Measurements from ENCODE around the gene CDCA4. TPM values are rescaled to one million over a fixed set of nuclear protein-coding genes. Genes with fewer than 3 reads are reported as not detected.

Gene CDCA4
- total and polyA plus RNA-seq, 2 donors from 2014 or later = 4.1 to 6.3 TPM

DNA sequence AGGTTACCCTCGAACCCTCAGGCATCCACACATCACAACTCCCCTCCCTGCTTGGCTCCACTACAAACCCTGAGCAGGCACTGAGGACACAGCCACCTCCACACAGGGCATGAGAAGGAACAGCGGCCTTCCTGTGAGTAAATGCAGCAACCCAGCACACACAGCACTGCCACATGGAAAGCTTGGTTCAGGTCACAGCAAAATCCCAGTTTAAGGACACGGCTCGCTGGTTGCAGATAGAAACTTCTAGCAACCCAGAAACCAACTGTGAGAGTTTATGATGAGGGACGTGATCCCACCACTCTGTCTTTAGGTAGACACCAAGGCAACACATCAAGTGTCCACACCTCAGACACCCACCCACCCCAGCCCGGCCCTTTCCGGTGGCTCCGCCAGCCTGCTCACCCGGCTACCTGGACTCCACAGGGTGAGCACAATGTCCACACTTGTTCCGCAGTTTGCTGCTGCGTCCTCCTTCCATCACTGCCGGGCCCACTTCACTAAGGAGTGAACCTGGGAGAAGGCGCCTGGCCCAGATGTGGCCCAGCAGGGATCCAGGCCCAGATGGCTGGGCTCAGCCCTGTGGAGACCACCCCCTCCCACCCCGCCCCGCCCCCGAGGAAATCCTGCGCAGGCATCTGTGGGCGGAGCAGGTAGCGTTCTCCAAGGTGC, 13.2 kb downstream of the CDCA4 start:
- intact Hi-C loops (cut with DNase I) = no loop called here
- Histone ChIP-seq H3K9ac (ENCODE audit: low read length in 3 of 3) (no peak overlapping the region), H3K4me1 (ENCODE audit: control insufficient read depth in 2 of 3, insufficient read depth in 2 of 3, low read depth in 1 of 3, low read length in 3 of 3) (peaks cover 0 to 4% (median 0%) of the 10 kb centered on the region in 3 donors), H3K27ac (ENCODE audit: low read depth in 2 of 2, low read length in 2 of 2) (no peak overlapping the region), H3K9me3 (ENCODE audit: control insufficient read depth in 2 of 3, insufficient read depth in 1 of 3, low read length in 3 of 3) (no peaks in the 10 kb centered on the region), H3K27me3 (ENCODE audit: control insufficient read depth, insufficient read depth, low read length) (no peaks in the 10 kb centered on the region), H3K4me3 (ENCODE audit: low read length in 3 of 3) (no peak overlapping the region), H3K36me3 (ENCODE audit: control insufficient read depth in 2 of 3, insufficient read depth in 3 of 3, low read length in 3 of 3) (no peaks in the 10 kb centered on the region)
- DNase-seq = no peak
- FAIRE-seq = no peak
- TF ChIP-seq, protein P1, sequence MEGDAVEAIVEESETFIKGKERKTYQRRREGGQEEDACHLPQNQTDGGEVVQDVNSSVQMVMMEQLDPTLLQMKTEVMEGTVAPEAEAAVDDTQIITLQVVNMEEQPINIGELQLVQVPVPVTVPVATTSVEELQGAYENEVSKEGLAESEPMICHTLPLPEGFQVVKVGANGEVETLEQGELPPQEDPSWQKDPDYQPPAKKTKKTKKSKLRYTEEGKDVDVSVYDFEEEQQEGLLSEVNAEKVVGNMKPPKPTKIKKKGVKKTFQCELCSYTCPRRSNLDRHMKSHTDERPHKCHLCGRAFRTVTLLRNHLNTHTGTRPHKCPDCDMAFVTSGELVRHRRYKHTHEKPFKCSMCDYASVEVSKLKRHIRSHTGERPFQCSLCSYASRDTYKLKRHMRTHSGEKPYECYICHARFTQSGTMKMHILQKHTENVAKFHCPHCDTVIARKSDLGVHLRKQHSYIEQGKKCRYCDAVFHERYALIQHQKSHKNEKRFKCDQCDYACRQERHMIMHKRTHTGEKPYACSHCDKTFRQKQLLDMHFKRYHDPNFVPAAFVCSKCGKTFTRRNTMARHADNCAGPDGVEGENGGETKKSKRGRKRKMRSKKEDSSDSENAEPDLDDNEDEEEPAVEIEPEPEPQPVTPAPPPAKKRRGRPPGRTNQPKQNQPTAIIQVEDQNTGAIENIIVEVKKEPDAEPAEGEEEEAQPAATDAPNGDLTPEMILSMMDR (IDR thresholded peaks at IDR 0.05; ENCODE audit: borderline replicate concordance, extremely low read depth, insufficient read depth) = no peak

DNA sequence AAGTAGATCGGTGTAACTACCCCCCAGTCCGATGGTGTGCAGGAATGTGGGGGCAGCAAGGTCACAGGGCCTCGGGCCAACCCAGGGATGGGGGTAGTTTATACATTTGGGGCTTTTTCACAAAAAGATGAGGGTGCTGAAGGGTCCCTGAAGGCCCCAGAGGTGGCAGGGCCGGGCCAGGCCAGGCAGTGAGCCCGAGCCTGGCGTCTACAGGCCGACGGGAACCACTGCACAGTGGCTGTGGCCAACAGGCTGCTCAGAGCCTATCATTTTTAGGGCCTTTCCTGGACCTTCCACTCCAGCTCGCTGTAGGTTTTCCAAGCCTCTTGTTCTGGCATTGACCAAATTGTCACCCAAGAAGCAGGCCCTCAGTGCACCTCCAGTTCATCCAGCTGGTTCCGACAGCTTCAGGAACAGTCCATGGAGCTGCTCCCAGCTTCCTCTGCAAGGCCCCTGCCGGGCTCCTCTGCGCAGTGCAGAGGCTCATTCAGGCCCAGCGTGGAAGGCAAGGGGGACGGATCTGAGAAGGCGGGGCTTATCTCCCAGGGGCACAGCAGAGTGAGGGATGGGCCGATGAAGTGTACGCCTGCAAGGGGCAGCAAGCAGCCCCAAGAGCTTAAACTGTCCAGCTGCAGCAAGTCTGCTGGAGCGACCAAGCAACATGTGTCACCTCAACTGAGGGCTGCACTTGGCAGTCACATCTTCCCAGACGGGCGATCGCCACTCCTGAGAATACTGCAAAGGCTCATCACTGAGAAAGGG, 13.9 kb downstream of the CDCA4 start:
- intact Hi-C loops (cut with DNase I) = no loop called here
- no peak for DNase-seq
- Histone ChIP-seq H3K27me3 (ENCODE audit: control insufficient read depth, insufficient read depth, low read length) (no peaks in the 10 kb centered on the region), H3K4me1 (ENCODE audit: control insufficient read depth in 2 of 3, insufficient read depth in 2 of 3, low read depth in 1 of 3, low read length in 3 of 3) (no peaks in the 10 kb centered on the region), H3K9me3 (ENCODE audit: control insufficient read depth in 2 of 3, insufficient read depth in 1 of 3, low read length in 3 of 3) (no peaks in the 10 kb centered on the region), H3K27ac (ENCODE audit: low read depth in 2 of 2, low read length in 2 of 2) (no peak overlapping the region), H3K36me3 (ENCODE audit: control insufficient read depth in 2 of 3, insufficient read depth in 3 of 3, low read length in 3 of 3) (no peaks in the 10 kb centered on the region), H3K4me3 (ENCODE audit: low read length in 3 of 3) (no peak overlapping the region), H3K9ac (ENCODE audit: low read length in 3 of 3) (no peak overlapping the region)
- no peak for FAIRE-seq
- TF ChIP-seq, protein P1 (IDR thresholded peaks at IDR 0.05; ENCODE audit: borderline replicate concordance, extremely low read depth, insufficient read depth) = no peak

DNA sequence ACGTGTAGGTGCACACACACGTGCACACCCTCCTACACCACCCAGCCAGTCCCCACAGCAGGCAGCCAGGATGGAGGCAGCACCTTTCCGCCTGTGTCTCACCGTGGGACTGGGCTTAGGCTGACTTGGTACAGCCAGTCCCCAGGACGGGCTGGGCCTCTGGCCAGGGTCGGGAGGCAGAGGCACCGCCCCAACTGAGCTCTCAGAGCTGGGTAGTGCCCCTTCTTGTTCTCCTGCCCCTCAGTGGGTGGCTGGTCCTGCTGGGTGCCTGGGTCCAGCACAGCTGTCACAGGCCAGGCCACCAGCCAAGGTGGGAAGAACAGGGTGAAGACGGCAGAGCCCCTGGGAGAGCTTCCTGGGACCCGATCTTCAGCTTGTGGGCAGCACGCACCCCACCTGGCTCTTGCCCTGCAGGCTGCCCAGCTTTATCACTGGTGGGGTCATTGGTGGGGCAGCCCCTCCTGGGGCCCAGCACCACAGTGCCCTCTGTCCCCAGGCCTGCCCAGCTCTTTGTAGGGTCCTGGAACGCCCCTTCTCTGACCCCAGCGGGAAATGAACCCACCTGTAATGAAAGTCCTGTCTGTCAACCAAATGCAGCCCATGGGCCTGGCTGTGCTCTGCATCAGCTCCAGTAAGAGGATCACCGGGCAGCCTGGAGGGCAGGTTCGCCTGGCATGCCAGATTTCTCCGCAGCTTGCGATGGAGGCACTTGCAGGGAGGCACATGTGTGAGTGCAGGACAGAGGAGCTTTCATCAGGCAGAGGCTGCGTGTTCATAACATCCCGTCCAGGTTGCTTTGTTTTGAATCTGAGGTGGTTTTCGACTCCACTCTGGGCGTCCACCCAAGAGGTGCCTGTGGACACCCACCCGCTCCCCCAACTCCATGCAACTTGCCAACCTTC, 14.7 kb downstream of the CDCA4 start:
- intact Hi-C loops (cut with DNase I) = no loop called here
- Histone ChIP-seq H3K4me1 (ENCODE audit: control insufficient read depth in 2 of 3, insufficient read depth in 2 of 3, low read depth in 1 of 3, low read length in 3 of 3) (no peaks in the 10 kb centered on the region), H3K9ac (ENCODE audit: low read length in 3 of 3) (no peak overlapping the region), H3K9me3 (ENCODE audit: control insufficient read depth in 2 of 3, insufficient read depth in 1 of 3, low read length in 3 of 3) (no peaks in the 10 kb centered on the region), H3K36me3 (ENCODE audit: control insufficient read depth in 2 of 3, insufficient read depth in 3 of 3, low read length in 3 of 3) (no peaks in the 10 kb centered on the region), H3K27ac (ENCODE audit: low read depth in 2 of 2, low read length in 2 of 2) (no peak overlapping the region), H3K4me3 (ENCODE audit: low read length in 3 of 3) (no peak overlapping the region), H3K27me3 (ENCODE audit: control insufficient read depth, insufficient read depth, low read length) (no peaks in the 10 kb centered on the region)
- DNase-seq (no peak), FAIRE-seq (no peak)
- TF ChIP-seq, protein P1 (IDR thresholded peaks at IDR 0.05; ENCODE audit: borderline replicate concordance, extremely low read depth, insufficient read depth) = no peak

Data from kidney (tissue), 14 donors.